ENCODE data around the gene ROCK2.

DNA sequence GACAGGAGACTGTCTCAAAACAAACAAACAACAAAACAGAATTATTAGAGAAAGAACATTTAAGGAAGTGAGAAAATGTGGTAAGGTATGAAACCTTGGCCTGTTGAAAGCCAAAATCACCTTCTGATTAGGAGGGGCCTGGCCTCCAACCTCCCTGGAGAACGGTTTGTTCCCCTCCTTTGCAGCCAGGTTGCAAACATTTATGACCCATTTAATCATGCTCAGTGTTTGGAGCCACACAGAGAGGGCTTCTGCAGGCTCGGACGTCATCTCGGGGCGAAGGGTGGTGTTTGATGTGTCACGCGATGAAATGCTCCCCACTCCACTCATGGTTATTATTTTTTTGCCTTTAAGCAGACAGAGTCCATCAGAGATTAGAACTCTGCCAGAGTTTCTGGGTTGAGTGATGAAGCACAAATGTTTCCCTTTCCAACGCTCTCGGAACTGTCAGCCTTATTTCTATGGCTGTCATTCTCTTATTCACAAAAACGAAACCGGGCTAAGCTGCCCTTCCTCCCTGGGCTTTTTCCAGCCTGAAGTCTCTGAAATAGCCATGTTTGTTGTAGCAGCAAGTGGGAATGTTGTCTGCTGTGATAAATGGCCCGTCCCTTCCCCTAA is 33.6 kb upstream of the ROCK2 start:
- TF ChIP-seq, protein P1, sequence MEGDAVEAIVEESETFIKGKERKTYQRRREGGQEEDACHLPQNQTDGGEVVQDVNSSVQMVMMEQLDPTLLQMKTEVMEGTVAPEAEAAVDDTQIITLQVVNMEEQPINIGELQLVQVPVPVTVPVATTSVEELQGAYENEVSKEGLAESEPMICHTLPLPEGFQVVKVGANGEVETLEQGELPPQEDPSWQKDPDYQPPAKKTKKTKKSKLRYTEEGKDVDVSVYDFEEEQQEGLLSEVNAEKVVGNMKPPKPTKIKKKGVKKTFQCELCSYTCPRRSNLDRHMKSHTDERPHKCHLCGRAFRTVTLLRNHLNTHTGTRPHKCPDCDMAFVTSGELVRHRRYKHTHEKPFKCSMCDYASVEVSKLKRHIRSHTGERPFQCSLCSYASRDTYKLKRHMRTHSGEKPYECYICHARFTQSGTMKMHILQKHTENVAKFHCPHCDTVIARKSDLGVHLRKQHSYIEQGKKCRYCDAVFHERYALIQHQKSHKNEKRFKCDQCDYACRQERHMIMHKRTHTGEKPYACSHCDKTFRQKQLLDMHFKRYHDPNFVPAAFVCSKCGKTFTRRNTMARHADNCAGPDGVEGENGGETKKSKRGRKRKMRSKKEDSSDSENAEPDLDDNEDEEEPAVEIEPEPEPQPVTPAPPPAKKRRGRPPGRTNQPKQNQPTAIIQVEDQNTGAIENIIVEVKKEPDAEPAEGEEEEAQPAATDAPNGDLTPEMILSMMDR (conservative IDR thresholded peaks at IDR 0.05; ENCODE audit: low read length): no peak
- TF ChIP-seq EZH2phosphoT487 (IDR thresholded peaks at IDR 0.05; ENCODE audit: borderline replicate concordance): no peak

Data from Loucy (cell line).